Right renal cortex interstitium (tissue), 3 donors: ENCODE measurements around the gene ALG1. TPM values are rescaled to one million over a fixed set of nuclear protein-coding genes. Genes with fewer than 3 reads are reported as not detected.

ENCODE experiments used
- DNase-seq, 3 donors: peaks; one replicate each; pipeline ENCODE4 v3.0.0-alpha.2; 2013; ENCODE audit warnings: low read depth in 3 of 3, low spot score in 2 of 3
- polyA plus RNA-seq, 3 donors: library from polyadenylated mRNA; unstranded; fragments of 120-200 nt; gene quantifications; one replicate each; pipeline ENCODE4 v1.2.1, GENCODE V29; 2013; ENCODE audit not compliant: insufficient read length in 3 of 3

Gene ALG1
- 10 to 100 TPM; 23.9 to 25.2 (median 24.9) TPM for polyA plus RNA-seq

- peak; percentile 72 to 74 (median 74) for DNase-seq
These were observed at the start of gene ALG1 for GRCh38 chr16:5071681-5072333. TSS of gene ALG1 (plus strand) at chr16:5071843. CDS start at chr16:5071850, 7 bp downstream.

DNA sequence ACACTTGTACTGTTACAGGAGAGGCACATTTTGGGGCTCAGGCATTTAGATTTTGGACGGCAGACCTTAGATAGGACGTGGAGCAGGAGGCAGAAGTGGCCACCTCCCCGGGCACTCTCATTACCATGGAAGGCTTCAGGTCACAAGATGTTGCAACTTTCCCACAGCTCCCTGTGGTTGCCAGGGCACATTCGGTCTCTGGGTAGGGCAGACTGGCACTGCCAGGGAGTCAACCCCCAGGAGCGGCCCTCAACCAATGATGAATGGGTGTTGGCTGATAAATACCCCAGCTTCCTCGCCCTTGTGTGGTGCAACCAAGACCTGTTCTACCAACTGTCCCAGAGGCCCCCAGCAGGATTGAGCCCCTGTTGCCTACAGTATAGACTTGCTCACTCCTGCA, 49.1 kb upstream of the ALG1 start:
- no peak for DNase-seq

- DNase-seq, result no peak
These were observed 47.0 kb upstream of the ALG1 start for GRCh38 chr16:5024632-5025031.

- no peak for DNase-seq
These were observed 46.4 kb upstream of the ALG1 start for GRCh38 chr16:5025171-5025632.

GRCh38 chr16:5026664-5027063, 45.0 kb upstream of the ALG1 start:
- DNase-seq, result no peak

DNA sequence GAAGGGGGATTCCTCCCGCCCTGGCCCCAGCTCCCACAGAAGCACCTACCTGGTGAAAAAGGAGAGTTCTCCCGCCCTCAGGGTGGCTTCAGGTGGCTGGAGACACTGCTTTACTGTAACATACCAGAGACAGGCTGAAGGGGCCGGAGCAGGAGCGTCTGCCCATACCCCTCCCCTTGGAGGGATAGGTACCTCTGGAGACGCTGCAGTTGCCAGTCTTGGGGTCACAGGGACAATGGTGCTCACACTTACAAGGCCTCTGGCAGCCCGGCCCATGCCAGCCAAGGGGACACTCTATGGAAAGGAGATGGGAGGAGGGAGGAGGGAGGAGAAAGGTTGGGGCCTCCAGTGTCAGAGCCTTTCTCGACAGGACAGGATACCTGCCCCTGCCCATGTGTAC, 44.6 kb upstream of the ALG1 start:
- no peak for DNase-seq

DNA sequence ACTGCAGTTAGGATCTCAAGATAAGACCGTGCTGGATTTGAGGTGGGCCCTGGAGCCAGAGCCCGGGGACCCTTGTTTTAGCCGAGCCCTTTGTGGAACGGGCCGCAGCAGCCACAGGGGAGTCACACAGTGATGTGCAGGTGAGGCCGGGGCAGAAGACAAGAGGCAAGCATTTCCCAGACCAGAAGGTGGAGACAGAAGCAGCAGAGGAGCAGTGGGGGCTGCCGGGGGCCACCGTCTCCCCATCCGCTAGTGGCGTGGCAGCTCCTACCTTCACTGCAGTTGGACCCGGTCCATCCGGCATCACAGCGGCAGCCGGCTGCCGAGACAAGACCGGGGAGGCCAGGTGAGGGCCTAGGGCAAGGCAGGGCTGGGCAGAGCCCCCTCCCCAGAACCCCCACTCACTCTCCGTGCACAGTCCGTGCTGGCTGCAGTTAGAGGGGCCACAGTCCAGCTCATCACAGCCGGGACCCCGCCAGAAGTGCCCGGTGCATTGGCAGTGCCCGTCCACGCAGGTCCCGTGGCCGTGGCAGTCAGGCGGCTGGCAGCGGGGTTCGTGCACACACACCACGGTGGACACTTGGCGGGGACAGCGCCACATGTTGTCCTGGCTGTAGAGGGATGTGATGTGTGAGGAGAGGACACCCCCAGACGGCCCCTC, 43.9 kb upstream of the ALG1 start:
- DNase-seq, result no peak

- no peak for DNase-seq
These were observed 42.6 kb upstream of the ALG1 start for GRCh38 chr16:5028950-5029475.

GRCh38 chr16:5030251-5030870, 41.3 kb upstream of the ALG1 start:
- DNase-seq, result no peak

GRCh38 chr16:5031601-5032000, 40.0 kb upstream of the ALG1 start:
- no peak for DNase-seq

- DNase-seq, result no peak
These were observed 38.9 kb upstream of the ALG1 start for GRCh38 chr16:5032748-5033167.

DNA sequence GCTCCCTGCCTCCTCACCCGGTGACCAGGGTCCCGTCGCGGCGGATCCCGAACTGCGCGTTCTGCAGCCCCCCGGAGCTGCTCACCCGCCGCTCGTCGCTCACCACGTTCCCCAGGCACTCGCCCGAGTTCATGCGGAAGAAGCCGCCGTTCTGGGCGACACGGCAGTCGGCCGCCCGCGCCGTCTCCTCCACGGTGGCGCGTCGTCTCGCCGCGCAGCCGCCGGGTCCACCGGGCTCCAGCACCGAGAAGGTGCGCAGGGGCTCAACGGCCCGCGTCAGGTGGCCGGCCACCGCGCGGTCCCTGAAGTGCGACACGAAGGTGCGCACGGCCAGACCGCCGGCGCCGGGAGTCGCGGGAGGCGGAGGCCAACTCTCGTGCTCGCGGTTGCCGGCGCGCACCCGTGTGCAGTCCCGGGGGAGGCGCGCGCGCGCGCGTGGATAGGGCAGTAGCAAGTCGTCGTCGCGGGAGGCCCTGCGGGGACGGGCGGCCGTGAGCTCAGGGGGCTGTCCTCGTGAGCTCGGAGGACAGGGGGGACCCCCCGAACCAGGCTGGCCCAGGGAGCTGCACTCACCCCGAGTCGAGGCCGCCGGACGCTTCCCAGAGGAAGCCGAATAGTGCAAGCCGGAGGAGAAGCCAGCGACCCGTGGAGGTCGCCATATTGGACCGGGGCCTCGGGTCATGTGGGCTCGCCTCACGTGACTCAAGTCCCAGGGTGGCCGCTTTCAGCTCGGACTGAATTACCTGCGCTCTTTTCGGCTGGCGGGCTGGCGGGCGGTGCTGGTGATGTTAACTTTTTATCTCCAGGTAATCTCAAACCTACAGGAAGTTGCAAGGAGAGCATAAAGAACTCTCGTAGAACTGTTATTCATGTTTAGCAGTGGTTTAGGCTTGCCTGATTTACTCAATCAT, 38.1 kb upstream of the ALG1 start, which contains the start of gene NAGPA:
Gene NAGPA, minus strand, starts transcription at position 680 of the 911 bp plus-strand sequence. Its CDS starts 21 bp downstream, at position 659.
- peak; percentile 56 to 80 (median 74) for DNase-seq

- no peak for DNase-seq
These were observed 37.5 kb upstream of the ALG1 start for GRCh38 chr16:5034167-5034523.

GRCh38 chr16:5035909-5036227, 35.8 kb upstream of the ALG1 start:
- DNase-seq, result no peak

DNA sequence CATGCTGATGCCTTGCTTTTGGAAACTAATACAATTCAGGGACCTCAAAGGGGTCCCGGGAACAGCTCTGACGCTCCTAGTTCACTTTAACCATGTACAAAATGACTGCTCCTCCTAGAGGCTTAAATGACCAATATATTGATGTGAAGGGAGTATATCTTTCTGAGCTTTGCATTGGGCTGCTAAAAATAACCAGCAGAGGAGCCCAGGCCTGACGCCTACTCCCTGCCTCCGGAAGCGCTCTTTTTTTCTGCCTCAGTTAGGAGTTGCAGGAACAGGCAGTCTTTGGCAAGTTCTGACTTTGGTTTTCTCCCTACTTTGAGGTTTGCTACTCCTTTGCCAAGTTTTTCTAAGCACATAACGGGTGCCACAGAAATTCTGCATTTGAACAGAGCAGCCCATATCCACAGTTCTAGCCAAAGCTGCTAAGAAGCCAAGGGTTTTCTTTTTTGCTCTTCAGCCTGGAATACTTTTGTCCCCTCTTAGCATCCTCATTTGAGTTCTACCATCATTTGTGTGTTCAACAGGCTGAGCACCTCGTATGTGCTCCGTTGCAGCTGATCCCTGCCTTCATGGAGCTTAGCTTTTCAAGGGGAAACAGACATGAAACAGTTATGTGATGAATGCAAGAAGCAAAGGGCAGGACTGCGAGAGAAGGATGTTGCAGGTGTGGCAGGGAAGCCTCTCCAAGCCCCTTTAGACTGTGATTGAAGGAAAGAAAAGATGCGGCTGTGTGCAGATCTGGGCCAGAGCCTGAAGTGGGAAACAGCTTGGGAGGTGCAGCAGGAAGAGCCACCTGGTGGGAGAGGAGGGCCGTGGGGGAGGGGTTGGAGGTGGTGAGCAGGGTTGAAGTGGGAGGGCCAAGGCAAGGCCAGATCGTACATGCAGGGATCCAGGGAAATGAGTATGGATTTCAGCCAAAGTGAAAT, 35.2 kb upstream of the ALG1 start:
- no peak for DNase-seq

- no peak for DNase-seq
These were observed 31.2 kb upstream of the ALG1 start for GRCh38 chr16:5040451-5040850.

GRCh38 chr16:5041600-5042133, 30.0 kb upstream of the ALG1 start:
- no peak for DNase-seq

- DNase-seq, result no peak
These were observed 29.0 kb upstream of the ALG1 start for GRCh38 chr16:5042574-5043171.

GRCh38 chr16:5044011-5044540, 27.6 kb upstream of the ALG1 start:
- DNase-seq, result no peak
